ENCODE results near the gene SRRM1.

SRRM1 gene, protein sequence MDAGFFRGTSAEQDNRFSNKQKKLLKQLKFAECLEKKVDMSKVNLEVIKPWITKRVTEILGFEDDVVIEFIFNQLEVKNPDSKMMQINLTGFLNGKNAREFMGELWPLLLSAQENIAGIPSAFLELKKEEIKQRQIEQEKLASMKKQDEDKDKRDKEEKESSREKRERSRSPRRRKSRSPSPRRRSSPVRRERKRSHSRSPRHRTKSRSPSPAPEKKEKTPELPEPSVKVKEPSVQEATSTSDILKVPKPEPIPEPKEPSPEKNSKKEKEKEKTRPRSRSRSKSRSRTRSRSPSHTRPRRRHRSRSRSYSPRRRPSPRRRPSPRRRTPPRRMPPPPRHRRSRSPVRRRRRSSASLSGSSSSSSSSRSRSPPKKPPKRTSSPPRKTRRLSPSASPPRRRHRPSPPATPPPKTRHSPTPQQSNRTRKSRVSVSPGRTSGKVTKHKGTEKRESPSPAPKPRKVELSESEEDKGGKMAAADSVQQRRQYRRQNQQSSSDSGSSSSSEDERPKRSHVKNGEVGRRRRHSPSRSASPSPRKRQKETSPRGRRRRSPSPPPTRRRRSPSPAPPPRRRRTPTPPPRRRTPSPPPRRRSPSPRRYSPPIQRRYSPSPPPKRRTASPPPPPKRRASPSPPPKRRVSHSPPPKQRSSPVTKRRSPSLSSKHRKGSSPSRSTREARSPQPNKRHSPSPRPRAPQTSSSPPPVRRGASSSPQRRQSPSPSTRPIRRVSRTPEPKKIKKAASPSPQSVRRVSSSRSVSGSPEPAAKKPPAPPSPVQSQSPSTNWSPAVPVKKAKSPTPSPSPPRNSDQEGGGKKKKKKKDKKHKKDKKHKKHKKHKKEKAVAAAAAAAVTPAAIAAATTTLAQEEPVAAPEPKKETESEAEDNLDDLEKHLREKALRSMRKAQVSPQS

GRCh38 chr1:24642481-24643362, at the start of gene SRRM1:
Gene SRRM1 (plus strand): TSS chr1:24643302. CDS start chr1:24643327, 25 bp downstream.
- DNase-seq (ENCODE audit: low read depth, low spot score): peak; percentile 94

- no peak for DNase-seq (ENCODE audit: low read depth, low spot score)
Observed at GRCh38 chr1:24594328-24594598, 48.8 kb upstream of the SRRM1 start.

GRCh38 chr1:24596401-24596880, 46.7 kb upstream of the SRRM1 start:
- DNase-seq (ENCODE audit: low read depth, low spot score): no peak

DNA sequence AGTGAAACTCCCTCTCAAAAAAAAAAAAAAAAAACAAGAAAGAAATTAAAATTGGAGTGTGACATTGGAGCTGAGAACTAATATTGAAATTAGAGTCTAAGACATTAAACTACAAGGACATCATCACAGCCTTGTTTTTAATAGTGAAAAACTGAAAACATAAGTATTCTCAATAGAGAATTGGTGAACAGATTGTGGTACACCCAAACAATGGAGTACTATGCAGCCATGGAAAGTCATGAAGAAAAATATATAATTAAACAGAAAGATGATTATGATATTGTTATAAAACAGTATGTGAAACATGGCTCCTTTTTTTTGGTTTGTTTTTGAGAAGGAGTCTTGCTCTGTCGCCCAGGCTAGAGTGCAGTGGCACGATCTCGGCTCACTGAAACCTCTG, 43.8 kb upstream of the SRRM1 start:
- DNase-seq (ENCODE audit: low read depth, low spot score): no peak

DNA sequence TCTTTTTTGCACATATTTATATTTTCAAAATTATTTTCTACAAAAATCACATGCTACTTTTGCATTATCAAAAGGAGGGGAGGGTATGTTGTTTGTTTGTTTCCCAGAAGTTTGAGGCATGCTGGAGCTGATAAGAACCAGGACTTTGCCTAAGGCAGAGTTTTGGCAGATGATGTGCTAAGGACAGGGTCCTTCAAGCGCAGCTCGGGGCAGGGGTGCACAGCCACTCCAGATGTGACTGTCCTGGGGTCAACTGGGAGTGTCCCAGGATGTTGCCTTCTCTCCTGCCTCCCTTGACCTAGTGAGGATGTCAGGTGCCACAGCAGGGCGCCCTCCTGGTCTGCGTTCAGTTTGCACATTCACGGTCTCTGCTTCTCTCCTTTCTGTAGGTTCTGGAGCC, 42.6 kb upstream of the SRRM1 start:
- no peak for DNase-seq (ENCODE audit: low read depth, low spot score)

DNA sequence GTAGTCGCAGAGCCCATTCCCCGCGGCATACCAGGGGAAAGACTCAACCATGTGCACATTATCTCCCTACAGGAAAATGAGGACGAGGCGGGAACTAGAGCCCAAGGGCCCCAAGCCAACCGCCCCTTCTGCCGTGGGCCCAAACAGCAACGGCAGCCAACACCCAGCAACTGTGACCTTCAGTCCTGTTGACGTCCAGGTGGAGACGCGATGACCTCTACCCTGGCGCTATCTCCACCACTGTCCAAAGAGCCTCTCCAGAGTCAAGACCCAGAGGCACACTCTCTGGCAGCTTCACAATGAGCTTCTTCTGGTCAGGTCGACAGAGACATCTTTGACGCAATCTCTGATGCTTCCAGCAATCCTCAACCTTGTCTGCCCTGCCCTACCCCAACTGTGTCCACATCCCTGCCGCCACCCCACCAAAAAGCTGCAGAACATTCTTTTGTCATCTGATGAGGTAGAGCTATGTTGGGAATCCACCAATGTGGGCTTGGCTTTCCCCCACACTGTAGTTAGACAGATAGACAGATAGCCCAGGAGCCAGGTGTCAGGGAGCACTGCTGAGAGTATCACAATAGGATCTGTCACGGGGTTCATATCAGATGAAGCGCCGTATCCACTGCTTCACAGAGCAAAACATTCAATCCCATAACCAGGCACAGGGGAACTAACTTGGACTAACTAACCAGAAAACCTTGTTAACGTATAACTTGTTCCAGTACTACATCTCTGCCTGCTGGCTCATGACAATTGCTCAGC, 37.4 kb upstream of the SRRM1 start:
- no peak for DNase-seq (ENCODE audit: low read depth, low spot score)

GRCh38 chr1:24606296-24606605, 36.9 kb upstream of the SRRM1 start:
- no peak for DNase-seq (ENCODE audit: low read depth, low spot score)

GRCh38 chr1:24606621-24607020, 36.5 kb upstream of the SRRM1 start:
- no peak for DNase-seq (ENCODE audit: low read depth, low spot score)

DNA sequence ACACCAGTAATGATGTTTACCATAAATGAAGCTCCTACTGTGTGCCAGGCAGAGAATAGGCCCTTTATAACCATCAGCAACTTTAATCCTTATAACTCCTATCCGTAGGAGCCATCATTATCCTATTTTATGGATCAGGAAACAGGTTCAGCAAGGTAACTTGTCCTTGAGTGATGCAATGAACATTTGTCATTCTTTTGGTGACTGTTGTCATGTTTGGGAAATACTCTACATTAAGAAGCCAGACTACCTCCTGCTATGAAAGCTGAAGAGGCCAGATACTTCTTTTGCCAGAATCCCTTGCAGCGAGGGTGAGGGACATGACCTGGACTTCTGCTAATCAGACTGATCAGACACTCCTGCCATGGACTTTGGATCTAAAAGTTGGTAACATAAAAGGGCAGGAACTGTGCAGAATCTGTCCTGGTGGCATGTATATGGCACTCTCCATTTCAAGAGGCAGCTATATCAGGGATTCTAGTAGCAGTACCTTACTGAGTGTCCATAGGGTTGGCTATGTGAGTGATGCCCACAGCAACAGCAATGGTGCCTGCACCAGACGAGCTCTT, 33.1 kb upstream of the SRRM1 start:
- DNase-seq (ENCODE audit: low read depth, low spot score): no peak

DNA sequence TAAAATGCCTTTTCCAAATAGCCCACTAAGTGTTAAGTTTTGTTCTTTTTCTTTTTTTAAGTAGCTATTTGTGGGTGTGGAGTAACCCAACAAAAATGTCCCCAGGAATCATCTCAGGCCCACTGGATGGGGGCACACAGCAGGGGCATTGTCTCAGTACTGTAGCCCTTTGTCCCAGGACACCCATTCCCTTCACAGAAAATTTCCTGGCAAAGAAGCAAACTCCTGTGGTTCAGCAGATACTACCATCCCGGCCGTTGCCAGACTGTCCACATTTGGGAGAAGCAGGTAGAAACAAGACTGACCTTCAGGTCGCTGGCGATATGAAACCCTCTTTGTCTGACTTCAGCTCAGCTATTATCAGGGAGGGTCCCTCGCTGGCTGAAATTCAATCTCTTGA, 23.7 kb upstream of the SRRM1 start:
- no peak for DNase-seq (ENCODE audit: low read depth, low spot score)

DNA sequence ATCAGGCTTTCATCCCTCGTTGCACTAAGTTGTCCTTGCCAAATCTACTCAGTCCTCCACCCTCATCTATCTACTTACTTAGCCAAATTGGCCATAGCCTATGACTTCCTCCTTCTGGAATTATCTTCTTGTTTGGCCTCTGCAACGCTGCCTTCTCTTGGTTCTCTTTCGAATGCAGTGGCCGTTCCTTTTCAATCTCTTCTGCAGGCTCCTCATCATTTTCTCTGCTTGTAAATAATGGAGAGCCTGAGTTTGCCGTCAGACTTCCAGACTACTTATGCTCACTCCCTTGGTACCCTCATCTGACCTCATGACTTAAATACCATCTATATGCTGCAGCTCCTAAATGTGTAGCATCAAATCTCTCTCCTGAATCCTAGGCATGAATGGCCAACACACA, 22.4 kb upstream of the SRRM1 start:
- no peak for DNase-seq (ENCODE audit: low read depth, low spot score)

- no peak for DNase-seq (ENCODE audit: low read depth, low spot score)
Observed at GRCh38 chr1:24621121-24621520, 22.0 kb upstream of the SRRM1 start.

GRCh38 chr1:24622218-24622617, 20.9 kb upstream of the SRRM1 start:
- no peak for DNase-seq (ENCODE audit: low read depth, low spot score)

- DNase-seq (ENCODE audit: low read depth, low spot score): no peak
Observed at GRCh38 chr1:24632832-24633175, 10.3 kb upstream of the SRRM1 start.

DNA sequence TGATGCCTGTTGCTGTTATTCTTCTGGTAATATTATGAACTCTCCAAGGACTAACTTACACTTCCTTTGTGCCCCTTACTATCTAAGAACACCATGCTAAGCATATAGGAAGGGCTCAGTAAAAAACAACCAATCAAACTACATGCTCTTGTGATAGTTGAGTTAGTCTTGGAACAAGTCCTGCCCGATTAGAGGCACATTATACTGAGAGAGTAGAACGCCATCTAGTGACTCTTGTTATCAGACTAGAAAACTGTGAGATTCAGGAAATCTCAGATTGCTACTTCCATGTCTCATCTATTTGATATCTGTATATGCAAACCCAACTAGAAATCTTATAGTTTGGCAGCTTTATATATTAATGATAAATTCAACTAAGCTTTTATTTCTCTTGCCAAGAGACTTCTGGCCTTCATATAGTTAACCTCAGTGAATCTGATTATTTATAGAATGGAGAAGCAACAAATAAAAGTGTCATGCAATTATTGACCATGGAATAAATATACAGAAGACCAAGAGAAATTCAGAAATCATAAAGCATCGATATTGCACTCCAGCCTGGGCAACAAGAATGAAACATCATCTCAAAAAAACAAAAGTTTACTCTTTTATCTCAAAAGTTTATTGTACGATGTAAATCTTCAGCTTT, 7.8 kb upstream of the SRRM1 start:
- no peak for DNase-seq (ENCODE audit: low read depth, low spot score)

GRCh38 chr1:24636661-24637357, 6.3 kb upstream of the SRRM1 start:
- no peak for DNase-seq (ENCODE audit: low read depth, low spot score)

GRCh38 chr1:24639094-24639493, 4.0 kb upstream of the SRRM1 start:
- no peak for DNase-seq (ENCODE audit: low read depth, low spot score)

- no peak for DNase-seq (ENCODE audit: low read depth, low spot score)
Observed at GRCh38 chr1:24639881-24640280, 3.2 kb upstream of the SRRM1 start.

DNA sequence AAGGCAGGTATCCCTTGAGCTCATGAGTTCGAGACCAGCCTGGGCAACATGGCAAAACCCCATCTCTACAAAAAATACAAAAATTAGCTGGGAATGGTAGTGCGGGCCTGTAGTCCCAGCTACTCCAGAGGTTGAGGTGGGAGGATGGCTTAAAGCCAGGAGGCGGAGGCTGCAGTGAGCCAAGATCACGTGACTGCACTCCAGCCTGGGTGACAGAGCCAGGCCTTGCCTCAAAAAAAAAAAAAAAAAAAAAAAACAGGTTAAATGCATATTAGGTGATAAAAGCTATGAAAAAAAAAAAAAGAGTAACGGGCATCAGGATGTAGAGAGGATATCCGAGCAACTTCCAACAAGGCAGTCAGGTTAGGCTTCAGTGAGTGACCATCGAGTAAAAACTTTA, 2.8 kb upstream of the SRRM1 start:
- no peak for DNase-seq (ENCODE audit: low read depth, low spot score)

DNA sequence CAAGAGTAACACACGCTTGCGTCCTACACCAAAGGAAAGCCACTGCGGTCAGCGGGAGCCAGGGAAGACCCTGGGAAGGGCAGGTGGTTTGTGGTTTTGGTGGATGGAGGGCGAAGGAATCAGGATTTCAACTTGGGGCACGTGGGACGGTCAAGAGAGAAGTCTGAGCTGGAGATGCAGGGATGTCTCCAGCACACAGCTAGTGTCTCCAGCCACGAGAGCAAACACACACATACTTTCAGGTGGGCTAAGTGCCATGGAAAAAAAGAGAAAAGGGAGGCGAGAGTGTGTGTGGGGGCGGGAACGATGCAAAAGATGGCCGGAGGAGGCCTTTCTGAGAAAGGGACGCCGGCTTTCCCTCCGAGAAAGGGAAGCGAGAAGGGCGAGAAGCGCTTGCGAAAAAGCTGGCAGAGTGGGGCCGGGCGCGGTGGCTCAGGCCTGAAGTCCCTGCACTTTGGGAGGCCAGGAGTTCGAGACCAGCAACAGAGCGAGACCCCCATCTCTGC, 1.4 kb upstream of the SRRM1 start:
- DNase-seq (ENCODE audit: low read depth, low spot score): no peak
